EH (cell line): ENCODE results near the gene ANKZF1.
"Not testable (repeated sequence)": the region's sequence is repeated elsewhere in the genome, so short reads cannot be mapped to it uniquely, and the experiment has no call there.

Source experiments
- DNase-seq: peaks from one replicate; pipeline ENCODE4 v3.0.0-alpha.2; 2015; ENCODE audit warnings: low read depth

Gene ANKZF1

GRCh38 chr2:219229305-219230058, at the start of gene ANKZF1, which contains the start of gene ATG9A:
TSS of gene ANKZF1 (plus strand) at chr2:219229806. CDS start at chr2:219230258, 452 bp downstream.
TSS of gene ATG9A (minus strand) at chr2:219229636. CDS start at chr2:219228024, 1,612 bp downstream.
- DNase-seq = peak; percentile 99

DNA sequence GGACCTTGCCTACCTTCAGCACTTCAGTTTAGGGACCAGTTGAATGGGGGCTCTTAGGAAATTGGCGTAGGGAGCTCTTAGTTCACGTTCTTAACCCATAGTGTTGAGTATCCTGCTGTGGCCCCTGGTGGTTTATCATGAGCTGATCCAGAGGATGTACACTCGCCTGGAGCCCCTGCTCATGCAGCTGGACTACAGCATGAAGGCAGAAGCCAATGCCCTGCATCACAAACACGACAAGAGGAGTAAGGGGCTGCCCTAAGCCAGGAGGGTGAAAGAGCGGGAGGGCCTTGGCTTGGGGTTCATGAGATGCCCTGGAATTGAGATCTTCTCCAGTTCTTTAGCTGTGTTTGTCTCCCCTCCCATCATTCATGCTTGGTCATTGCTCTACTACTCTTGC, 48.6 kb upstream of the ANKZF1 start:
- no peak for DNase-seq

DNA sequence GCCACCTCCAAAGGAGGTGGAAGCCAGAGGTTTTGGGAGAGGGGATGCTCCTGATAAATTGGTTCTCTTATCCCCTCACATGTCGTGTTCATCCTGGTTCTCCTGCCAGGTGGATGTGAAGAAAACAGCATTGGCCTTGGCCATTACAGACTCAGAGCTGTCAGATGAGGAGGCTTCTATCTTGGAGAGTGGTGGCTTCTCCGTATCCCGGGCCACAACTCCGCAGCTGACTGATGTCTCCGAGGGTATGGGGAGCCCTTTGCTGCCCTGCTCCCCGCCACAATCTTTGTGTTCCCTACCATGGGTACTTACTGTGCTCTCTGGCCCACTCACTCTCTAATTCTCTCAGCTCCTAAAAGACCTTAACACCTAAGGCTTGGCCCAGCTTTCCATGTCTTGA, 48.1 kb upstream of the ANKZF1 start:
- no peak for DNase-seq

DNA sequence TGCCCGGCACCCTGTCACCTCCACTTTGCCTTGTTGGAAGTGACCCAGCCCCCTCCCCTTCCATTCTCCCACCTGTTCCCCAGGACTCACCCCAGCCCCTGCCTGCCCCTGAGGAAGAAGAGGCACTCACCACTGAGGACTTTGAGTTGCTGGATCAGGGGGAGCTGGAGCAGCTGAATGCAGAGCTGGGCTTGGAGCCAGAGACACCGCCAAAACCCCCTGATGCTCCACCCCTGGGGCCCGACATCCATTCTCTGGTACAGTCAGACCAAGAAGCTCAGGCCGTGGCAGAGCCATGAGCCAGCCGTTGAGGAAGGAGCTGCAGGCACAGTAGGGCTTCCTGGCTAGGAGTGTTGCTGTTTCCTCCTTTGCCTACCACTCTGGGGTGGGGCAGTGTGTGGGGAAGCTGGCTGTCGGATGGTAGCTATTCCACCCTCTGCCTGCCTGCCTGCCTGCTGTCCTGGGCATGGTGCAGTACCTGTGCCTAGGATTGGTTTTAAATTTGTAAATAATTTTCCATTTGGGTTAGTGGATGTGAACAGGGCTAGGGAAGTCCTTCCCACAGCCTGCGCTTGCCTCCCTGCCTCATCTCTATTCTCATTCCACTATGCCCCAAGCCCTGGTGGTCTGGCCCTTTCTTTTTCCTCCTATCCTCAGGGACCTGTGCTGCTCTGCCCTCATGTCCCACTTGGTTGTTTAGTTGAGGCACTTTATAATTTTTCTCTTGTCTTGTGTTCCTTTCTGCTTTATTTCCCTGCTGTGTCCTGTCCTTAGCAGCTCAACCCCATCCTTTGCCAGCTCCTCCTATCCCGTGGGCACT, 47.1 kb upstream of the ANKZF1 start:
- DNase-seq = no peak

DNA sequence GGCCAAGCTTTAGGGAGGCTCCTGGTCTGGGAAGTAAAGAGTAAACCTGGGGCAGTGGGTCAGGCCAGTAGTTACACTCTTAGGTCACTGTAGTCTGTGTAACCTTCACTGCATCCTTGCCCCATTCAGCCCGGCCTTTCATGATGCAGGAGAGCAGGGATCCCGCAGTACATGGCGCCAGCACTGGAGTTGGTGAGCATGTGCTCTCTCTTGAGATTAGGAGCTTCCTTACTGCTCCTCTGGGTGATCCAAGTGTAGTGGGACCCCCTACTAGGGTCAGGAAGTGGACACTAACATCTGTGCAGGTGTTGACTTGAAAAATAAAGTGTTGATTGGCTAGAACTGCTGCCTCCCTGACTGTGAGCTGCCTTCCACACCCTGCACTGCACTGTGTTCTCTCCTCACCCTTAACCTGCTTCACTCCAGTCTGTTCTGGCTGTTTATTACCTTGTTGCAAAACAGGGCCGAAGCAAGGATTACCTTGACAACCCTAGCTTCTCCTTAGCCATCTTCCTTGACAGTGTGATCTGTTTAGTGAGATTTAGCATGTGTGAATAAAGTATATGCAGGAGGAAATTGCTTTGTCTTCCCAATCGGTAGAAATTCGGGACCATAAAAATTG, 46.3 kb upstream of the ANKZF1 start:
- DNase-seq = no peak

DNA sequence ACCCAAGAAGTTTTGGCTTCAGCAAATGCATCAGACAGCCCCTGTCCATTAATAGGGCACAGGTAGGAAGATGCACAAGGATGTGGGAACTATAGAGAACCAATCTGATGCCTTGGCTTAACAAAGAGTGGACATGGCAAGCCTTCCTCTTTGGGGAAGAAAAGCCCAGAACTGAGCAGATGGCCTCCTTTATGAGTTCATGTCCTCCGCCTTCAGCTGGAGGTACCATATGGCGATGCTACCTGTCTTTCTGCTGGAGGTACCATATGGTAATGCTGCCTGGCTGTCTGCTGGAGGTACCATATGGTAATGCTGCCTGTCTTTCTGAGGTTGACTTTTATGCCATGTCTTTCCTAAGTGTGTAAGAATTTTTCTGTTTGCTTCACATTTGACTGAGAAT, 45.5 kb upstream of the ANKZF1 start:
- no peak for DNase-seq

DNA sequence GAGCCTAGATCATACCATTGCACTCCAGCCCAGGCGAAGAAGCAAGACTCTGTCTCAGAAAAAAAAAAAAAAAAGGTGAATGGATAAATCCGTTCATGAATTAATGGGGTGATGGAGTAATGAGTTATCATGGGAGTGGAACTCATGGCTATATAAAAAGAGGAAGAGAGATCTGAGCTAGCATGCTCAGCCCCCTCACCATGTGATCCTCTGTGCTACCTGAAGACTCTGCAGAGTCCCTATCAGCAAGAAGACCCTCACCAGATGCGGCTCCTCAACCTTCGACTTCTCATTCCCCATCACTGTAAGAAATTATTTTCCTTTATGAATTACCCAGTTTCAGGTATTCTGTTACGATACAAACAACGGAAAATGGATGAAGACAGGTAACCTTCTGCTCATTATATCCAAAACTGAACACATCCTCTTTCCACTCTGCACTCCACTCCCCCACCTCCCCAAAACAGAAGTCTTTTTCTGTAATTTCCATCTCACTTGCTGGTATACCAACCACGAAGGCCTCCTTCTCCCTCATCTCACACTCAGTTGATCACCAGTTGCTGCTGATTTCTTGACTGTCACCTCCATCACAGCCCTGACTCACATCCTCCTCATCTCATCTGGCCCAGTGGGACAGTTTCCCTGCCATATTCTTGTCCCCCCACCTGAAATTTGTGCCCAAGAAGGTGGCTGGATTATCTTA, 42.7 kb upstream of the ANKZF1 start:
- no peak for DNase-seq

GRCh38 chr2:219197388-219197787, 32.2 kb upstream of the ANKZF1 start:
- DNase-seq = no peak

- no peak for DNase-seq
These were observed 30.6 kb upstream of the ANKZF1 start for GRCh38 chr2:219198974-219199373.

DNA sequence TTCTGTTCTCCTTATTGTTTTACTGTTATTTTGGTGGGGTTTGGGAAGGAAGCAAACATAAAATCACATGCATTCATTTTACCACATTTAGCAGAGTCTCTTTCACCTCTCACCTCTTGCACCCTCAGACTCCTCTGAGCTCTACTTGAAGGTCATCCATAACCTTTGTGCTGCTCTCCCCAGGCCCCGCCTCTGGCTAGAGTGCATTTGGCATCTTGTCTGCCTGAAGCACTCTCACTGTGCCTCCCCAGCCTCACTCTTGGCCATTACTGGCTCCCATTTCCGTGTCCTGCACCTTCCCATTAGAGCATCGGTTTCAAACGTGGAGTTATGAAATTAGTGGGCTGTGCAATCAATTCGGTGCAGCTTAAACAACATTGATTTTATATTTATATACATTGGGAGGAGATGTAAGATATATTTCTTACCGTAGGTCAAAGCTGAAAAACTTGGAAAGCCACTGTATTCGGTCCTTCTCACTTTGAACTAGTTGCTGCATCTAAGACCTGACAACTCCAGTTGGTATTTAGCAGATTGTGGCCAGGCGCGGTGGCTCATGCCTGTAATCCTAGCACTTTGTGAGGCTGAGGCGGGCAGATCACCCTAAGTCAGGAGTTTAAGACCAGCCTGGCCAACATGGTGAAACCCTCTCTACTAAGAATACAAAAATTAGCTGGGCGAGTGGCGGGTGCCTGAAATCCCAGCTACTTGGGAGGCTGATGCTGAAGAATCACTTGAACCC, 30.0 kb upstream of the ANKZF1 start:
- DNase-seq = no peak

- DNase-seq = not testable (repeated sequence)
These were observed 28.9 kb upstream of the ANKZF1 start for GRCh38 chr2:219200502-219201326.

GRCh38 chr2:219201331-219201730, 28.3 kb upstream of the ANKZF1 start:
- DNase-seq = not testable (repeated sequence)

DNA sequence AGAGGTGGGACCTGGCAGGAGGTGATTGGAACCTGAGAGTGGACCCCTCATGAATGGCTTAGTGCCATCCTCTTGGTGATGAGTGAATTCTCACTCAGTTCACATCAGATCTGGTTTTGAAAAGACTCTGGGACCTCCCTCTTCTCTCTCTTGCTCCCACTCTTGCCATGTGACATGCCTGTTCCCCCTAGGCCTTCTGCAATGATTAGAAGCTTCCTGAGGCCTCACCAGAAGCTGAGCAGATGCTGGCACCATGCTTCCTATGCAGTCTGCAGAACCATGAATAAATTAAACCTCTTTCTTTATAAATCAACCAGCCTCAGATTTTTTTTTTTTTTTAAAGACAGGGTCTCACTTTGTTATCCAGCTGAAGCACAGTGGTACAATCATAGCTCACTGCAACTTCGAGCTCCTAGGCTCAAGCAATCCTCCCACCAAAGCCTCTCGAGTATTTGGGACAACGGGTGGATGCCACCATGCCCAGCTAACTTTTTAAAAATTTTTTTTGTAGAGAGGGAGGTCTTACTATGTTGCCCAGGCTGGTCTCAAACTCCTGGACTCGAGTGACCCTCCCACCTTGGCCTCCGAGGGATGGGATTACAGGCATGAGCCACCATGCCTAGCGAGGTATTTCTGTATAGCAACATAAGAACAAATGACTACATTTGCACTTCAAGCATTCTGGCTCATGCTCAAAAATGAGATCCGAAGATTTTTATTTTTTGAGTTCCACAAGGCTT, 25.0 kb upstream of the ANKZF1 start:
- no peak for DNase-seq

GRCh38 chr2:219205165-219205538, 24.5 kb upstream of the ANKZF1 start:
- DNase-seq = no peak

- no peak for DNase-seq
These were observed 23.7 kb upstream of the ANKZF1 start for GRCh38 chr2:219205981-219206327.

DNA sequence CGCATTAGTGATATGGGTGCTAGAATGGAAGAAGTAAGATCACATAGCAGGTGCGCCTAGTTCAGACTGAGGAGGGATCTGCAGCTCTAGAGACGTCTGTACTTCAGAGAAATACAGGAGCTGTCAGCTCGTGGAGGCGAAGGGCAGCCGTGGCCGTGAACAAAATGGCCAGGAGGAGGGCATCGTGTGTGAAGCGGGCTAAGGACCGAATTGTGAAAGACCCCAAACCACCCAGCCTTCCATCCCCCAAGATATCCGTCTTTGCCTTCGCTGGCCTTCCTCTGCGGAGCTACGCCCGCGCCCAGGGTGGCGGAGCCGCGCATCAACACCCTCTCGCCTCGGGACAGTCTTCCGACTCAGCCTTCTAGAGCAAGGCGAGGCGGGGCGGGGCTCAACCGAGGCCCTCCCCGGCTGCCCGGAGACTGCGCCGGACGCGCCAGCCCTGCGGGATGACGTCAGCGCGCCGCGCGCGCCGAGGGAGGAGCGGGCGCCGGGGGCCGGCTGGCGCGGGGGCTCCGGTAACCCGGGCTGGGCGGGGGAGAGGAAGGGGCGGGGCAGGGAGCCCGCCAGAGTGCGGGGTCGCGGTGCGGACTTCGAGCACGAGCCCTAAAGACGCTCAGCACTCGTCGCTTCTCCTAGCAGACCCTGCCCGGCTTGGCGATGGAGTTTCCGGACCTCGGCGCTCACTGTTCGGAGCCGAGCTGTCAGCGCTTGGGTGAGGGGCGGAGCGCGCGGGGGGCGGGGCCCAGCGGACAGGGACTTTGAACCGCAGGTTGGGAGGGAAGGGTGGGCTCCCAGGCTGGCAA, 23.1 kb upstream of the ANKZF1 start, which contains the start of gene ZFAND2B:
Gene ZFAND2B, plus strand, starts transcription at position 455 of the 806 bp plus-strand sequence. Its CDS starts 206 bp downstream, at position 661.
- peak; percentile 93 for DNase-seq

GRCh38 chr2:219207134-219207883, 22.3 kb upstream of the ANKZF1 start:
- DNase-seq = no peak
